NCI-H1694 (cell line): Measurements from ENCODE around the gene ATP6V1G2.

Experiments
- DNase-seq: peaks from one replicate; lab custom pipeline; 2025; lab: John Stamatoyannopoulos, UW

Gene ATP6V1G2

GRCh38 chr6:31547727-31548543 lies 1.5 kb upstream of the ATP6V1G2 start:
- DNase-seq, result no peak

DNA sequence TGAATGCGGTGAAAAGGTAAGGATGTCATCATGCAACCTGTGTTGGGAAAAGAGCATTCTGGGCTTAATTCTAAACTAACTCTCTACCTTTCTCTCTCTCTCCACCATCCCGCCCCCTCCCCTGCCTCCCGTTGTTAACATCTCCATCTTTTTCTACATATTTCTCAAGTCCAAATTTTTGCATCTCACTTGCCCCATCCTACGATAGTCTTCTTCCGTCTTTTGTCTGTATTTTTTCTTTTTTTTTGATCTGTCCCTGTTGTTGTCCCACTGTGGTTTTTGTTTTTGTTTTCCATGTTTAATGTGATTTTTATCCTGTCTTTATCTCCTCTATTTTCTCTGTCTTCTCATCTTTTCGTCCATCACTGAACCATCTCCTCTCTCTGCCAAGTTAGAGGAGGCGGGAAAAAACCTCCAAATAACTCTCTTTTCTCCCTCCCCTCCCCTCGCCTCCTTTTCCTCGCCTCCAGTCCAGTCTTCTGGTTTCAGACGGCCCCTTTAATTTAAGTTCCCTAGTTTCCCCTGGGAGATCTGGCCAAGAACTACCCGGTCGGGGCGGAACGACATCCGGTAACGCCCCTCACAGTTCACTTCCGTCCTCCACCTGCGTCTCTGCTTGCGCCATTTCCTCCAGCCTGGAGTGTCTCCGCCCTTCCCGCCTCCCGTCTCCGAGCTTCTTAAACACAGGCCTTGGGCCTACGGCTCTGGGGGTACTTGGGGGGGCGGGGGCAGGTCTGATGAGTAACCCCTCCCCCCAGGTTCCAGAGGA lies 734 bp upstream of the ATP6V1G2 start, which contains the start of gene NFKBIL1:
NFKBIL1 (plus strand) TSS at position 651 of the 769 bp plus-strand sequence; CDS start at position 738, 87 bp downstream.
- peak; percentile 93 for DNase-seq

- no peak for DNase-seq
Observed at GRCh38 chr6:31545291-31545690, 1.1 kb downstream of the ATP6V1G2 start.

- no peak for DNase-seq
Observed at GRCh38 chr6:31544676-31545075, 1.7 kb downstream of the ATP6V1G2 start.

GRCh38 chr6:31543639-31544038 lies 2.8 kb downstream of the ATP6V1G2 start:
- DNase-seq, result no peak

DNA sequence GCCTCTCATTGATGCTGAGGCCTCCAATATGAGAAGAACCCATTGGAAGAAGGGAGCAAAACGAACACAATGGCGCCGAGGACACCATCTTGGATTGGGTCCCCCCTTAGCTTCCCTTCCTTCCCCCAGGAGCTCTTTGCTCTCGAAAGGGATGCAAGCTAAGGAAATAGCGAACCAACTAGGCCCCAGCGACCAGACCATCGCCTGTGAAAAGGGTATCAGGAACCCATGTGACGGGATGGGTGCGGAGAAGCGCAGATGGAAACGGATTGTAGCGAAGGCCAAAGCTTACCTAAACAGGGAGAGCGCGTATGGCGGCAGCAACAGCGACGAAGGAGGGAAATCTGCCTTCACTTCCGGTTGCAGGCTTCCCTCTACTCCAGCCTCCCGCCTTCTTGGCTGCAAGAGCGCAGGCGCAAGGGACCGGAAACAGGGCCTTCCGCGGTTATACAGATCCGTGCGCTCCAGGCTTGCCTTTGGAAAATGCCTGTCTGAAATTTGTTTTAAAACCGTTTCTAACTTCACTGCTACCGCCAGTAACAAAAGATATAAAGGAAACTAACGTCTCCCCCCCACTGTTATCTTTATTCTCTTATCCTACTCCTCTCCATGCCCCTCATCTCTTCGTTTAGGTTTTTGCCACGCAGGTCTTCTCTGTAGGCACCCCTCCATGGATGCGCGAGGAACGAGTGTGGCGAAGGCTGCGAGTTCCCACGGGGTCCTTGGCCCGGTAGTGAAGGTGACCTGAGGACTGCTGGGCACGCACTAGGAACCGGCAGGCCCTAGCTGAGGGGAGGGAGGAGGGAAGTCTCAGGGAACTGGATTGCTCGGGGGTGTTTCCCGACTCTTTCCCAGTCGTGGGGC lies 4.5 kb downstream of the ATP6V1G2 start, which contains the start of gene DDX39B:
DDX39B (minus strand) TSS at position 346 of the 864 bp plus-strand sequence. CDS start 1,471 bp downstream, outside the sequence.
- DNase-seq, result peak; percentile 87

GRCh38 chr6:31541059-31541657 lies 5.2 kb downstream of the ATP6V1G2 start:
- DNase-seq, result no peak

DNA sequence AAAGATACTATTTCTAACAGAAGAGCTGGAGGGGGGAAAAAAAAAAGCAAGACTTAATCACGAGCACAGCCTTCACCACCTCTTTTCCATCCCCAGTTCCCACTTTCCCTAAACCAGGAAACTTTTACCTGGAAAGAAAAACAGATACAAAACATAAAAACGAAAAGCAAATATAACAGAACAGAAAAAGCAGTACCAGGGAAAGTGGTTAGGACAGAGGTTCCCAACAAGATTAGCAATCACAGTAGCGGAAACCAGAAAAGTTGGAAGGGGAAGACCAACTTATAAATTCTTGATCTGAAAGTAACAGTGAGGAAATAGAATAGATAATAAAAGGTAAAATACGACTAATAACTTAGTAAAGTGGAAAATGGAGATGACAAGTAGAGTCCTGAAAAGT lies 5.8 kb downstream of the ATP6V1G2 start:
- DNase-seq, result no peak

GRCh38 chr6:31538805-31539400 lies 7.5 kb downstream of the ATP6V1G2 start:
- no peak for DNase-seq

- DNase-seq, result no peak
Observed at GRCh38 chr6:31535538-31536324, 10.7 kb downstream of the ATP6V1G2 start.

DNA sequence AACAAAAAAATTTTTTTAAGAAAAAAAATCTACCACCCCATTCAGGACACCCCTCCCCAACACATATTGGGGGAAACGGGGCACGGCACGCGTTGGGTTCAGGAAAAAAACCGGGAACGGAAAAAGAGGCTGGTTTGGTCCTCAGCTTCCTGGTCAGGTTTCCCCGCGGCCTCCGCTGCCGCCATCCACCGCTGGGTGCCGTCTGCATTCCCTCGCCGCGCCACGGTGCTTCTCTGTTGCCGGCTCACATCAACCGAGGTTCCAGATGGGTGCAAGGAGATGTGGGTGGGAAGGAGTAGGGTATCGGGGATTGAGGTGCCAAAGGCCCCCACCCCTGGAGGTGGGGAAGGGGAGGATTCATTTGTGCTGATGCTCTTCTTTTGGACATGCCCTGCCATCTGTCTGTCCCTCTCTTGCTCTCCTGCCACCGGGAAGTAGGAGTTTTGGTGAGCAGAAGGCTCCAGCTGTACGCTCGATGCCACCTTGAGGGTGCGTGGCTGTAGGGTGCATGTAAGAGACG lies 11.8 kb downstream of the ATP6V1G2 start:
- no peak for DNase-seq

DNA sequence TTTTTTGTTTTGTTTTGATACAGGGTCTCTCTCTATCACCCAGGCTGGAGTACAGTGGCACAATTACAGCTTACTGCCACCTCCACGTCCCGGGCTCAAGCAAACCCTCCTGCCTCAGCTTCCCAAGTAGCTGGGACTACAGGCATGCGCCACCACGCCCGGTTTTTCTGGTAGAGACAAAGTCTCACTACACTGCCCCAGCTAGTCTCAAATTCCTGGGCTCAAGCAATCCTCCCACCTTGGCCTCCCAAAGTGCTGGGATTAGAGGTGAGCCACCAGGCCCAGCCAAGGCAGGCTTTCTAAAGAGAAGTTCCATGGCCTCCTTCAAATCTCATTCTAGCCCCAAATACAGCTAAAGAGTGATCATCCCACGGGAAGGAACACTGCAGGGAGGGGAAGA lies 12.4 kb downstream of the ATP6V1G2 start:
- DNase-seq, result no peak

- no peak for DNase-seq
Observed at GRCh38 chr6:31533455-31533841, 13.0 kb downstream of the ATP6V1G2 start.

DNA sequence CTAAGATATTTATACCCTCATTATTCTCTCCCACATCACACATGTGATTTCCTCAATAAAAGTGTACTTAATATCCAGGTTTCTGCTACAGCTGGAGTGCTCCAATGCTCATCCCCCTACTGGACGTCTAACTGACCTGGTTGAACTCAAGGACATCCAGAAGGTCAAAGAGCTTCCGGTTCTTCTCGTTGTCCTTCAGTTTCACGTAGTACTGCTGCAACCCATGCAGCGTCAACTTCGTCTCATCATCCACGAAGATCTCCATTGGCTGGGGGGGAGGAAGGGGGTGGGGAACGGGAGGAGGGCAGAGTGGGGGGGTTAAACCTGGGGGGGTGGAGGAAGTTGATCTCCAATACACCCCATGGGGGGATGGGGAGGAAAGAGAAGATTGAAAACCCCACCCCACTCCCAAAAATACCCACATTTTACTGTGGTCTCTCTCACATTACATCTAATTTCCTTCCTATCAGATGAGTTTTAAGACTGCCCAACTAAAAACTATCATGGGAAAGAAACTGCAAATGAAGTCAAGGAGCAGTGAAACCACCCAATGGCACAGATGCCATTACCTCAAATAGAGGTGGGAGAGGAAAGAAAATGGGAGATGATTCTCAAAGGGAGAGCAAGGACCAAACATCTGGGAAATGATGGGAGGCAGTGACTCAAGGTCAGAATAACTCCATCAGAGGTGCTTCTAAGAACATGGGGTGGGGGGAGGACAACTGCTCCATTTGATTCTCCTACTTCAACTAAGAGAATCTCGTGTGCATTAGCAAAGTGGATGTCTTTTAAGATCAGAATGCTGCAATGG lies 13.6 kb downstream of the ATP6V1G2 start:
- no peak for DNase-seq

- no peak for DNase-seq
Observed at GRCh38 chr6:31531771-31532643, 14.4 kb downstream of the ATP6V1G2 start.

GRCh38 chr6:31531162-31531561 lies 15.2 kb downstream of the ATP6V1G2 start:
- DNase-seq, result no peak

- no peak for DNase-seq
Observed at GRCh38 chr6:31530659-31531058, 15.7 kb downstream of the ATP6V1G2 start.
